ENCODE data around the gene GALNTL6.

DNA sequence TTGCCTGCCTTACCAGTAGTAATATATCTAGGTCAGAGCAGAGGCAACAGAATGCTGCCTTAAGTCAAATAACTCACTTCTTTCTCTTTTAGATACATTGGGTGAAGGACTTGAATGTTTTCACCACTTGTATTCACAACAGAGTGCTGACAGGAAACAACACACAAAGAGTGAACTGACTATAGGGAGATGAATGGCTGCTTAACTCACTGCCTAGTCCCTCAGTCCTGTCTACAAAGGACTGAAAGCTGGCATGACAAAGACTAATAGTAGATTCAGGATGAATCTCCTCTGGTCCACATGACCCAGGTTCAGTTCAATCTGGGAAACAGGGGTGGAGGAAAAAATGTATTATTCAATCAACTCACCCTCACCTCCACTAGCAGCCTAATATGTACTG is 134.2 kb downstream of the GALNTL6 start:
- TF ChIP-seq, protein P1, sequence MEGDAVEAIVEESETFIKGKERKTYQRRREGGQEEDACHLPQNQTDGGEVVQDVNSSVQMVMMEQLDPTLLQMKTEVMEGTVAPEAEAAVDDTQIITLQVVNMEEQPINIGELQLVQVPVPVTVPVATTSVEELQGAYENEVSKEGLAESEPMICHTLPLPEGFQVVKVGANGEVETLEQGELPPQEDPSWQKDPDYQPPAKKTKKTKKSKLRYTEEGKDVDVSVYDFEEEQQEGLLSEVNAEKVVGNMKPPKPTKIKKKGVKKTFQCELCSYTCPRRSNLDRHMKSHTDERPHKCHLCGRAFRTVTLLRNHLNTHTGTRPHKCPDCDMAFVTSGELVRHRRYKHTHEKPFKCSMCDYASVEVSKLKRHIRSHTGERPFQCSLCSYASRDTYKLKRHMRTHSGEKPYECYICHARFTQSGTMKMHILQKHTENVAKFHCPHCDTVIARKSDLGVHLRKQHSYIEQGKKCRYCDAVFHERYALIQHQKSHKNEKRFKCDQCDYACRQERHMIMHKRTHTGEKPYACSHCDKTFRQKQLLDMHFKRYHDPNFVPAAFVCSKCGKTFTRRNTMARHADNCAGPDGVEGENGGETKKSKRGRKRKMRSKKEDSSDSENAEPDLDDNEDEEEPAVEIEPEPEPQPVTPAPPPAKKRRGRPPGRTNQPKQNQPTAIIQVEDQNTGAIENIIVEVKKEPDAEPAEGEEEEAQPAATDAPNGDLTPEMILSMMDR (IDR thresholded peaks at IDR 0.05), result no peak
- TF ChIP-seq POLR2A (IDR thresholded peaks at IDR 0.05), result no peak

Measured in lower leg skin (tissue), 3 donors.